Naive thymus-derived CD8-positive, alpha-beta T cell (primary cell): ENCODE data around the gene KLK1. TPM values are rescaled to one million over a fixed set of nuclear protein-coding genes. Genes with fewer than 3 reads are reported as not detected.
"Not testable (repeated sequence)": the region's sequence is repeated elsewhere in the genome, so short reads cannot be mapped to it uniquely, and the experiment has no call there.

Source experiments
- ATAC-seq, 2 donors: fragments of 150-1000 bp; cut with Tn5 transposase in 1 of 2; sonication (Bioruptor Pico), chemical (Tn5 transposase) in 1 of 2; 1 replicate in 1 of 2; 2 replicates in 1 of 2; pipeline ENCODE4 v1.10.0; 2021; ENCODE audit warnings: mild to moderate bottlenecking in 2 of 2, moderate library complexity in 2 of 2
- POLR2A ChIA-PET: fragments of 350-600 bp; sonication (Branson Sonifier 250); formaldehyde crosslinking; loops from one replicate; lab custom pipeline; 2021; ENCODE audit warnings: antibody characterized with exemption; lab: Charles Lee
- DNase-seq, 10 donors: peaks; one replicate each; pipeline versions ENCODE4 v3.0.0 to v3.0.0-alpha.2; 2020 to 2022
- H3K27ac Mint-ChIP-seq, 10 donors: one replicate each; pipeline ENCODE4 v1.8.0; 2020 to 2022; ENCODE audit warnings: mild to moderate bottlenecking in 10 of 10, mixed read lengths in 10 of 10, moderate library complexity in 4 of 10, inconsistent platforms in 1 of 10
- H3K27me3 Mint-ChIP-seq, 5 donors: one replicate each; pipeline ENCODE4 v1.8.0; 2021 to 2022; ENCODE audit warnings: mixed read lengths in 5 of 5
- H3K36me3 Mint-ChIP-seq, 3 donors: one replicate each; pipeline ENCODE4 v1.8.0; 2020 to 2022; ENCODE audit warnings: mixed read lengths in 3 of 3, mild to moderate bottlenecking in 2 of 3, inconsistent platforms in 1 of 3
- H3K4me1 Mint-ChIP-seq, 4 donors: one replicate each; pipeline ENCODE4 v1.8.0; 2021 to 2022; ENCODE audit warnings: mixed read lengths in 4 of 4
- H3K4me3 Mint-ChIP-seq, 10 donors: one replicate each; pipeline ENCODE4 v1.8.0; 2020 to 2022; ENCODE audit warnings: mild to moderate bottlenecking in 10 of 10, mixed read lengths in 10 of 10, moderate library complexity in 6 of 10, inconsistent platforms in 1 of 10
- H3K9me3 Mint-ChIP-seq, 9 donors: one replicate each; pipeline ENCODE4 v1.8.0; 2020 to 2022; ENCODE audit warnings: mixed read lengths in 9 of 9, mild to moderate bottlenecking in 3 of 9, inconsistent platforms in 1 of 9, moderate library complexity in 1 of 9
- polyA plus RNA-seq, 3 donors: library from polyadenylated mRNA; unstranded; fragments of 300-500 nt; fragmentation: Illumina TruSeq; gene quantifications; one replicate each; pipeline ENCODE4 v1.2.3, GENCODE V29; 2021
- total RNA-seq, 8 experiments: library from RNA in 2 of 8; stranded (reverse) in 2 of 8; gene quantifications; one replicate each; pipeline ENCODE4 v1.2.3 and lab custom pipeline; 2021 to 2026

KLK1 gene
- total and polyA plus RNA-seq, 5 experiments from 2014 or later, result not detected

- peaks cover 43 to 91% (median 81%) of the 10 kb centered on the region in 5 donors for H3K27me3 Mint-ChIP-seq
- peaks cover 21 to 38% (median 29%) of the 10 kb centered on the region in 4 donors for H3K4me1 Mint-ChIP-seq
- H3K9me3 Mint-ChIP-seq, result peaks cover 0 to 3% (median 0%) of the 10 kb centered on the region in 9 donors
- peak overlapping the region in 2 of 10 donors; percentile 1 to 73 for H3K27ac Mint-ChIP-seq
- H3K36me3 Mint-ChIP-seq, result peaks cover 0 to 4% (median 0%) of the 10 kb centered on the region in 3 donors
- DNase-seq, result peak in 1 of 10 donors; percentile 44
- ATAC-seq, result peak in 1 of 2 donors; percentile 43
- POLR2A ChIA-PET, result no interaction called here
- H3K4me3 Mint-ChIP-seq, result peak overlapping the region in 8 of 10 donors; percentile 26 to 66 (median 46)
Observed at GRCh38 chr19:50820086-50820485, 3.5 kb downstream of the KLK1 start.

- POLR2A ChIA-PET, result no interaction called here
- Mint-ChIP-seq H3K4me3 (peak overlapping the region in 4 of 10 donors; percentile 30 to 66 (median 56)), H3K9me3 (peaks cover 0 to 3% (median 0%) of the 10 kb centered on the region in 9 donors)
Observed at GRCh38 chr19:50819636-50820035, 4.0 kb downstream of the KLK1 start.

GRCh38 chr19:50818859-50819472 is 4.6 kb downstream of the KLK1 start:
- peaks cover 47 to 97% (median 83%) of the 10 kb centered on the region in 5 donors for H3K27me3 Mint-ChIP-seq
- POLR2A ChIA-PET, result no interaction called here
- ATAC-seq (no peak), DNase-seq (no peak)
- H3K9me3 Mint-ChIP-seq, result peaks cover 0 to 3% (median 0%) of the 10 kb centered on the region in 9 donors
- peaks cover 21 to 38% (median 29%) of the 10 kb centered on the region in 4 donors for H3K4me1 Mint-ChIP-seq
- H3K36me3 Mint-ChIP-seq, result peaks cover 0 to 4% (median 0%) of the 10 kb centered on the region in 3 donors
- H3K4me3 Mint-ChIP-seq, result peak overlapping the region in 9 of 10 donors; percentile 47 to 79 (median 67)
- peak overlapping the region in 1 of 10 donors; percentile 14 for H3K27ac Mint-ChIP-seq

More at GRCh38 chr19:50819636-50820035, 4.0 kb downstream of the KLK1 start:
- Mint-ChIP-seq H3K36me3 (peaks cover 0 to 4% (median 0%) of the 10 kb centered on the region in 3 donors), H3K27ac (no peak overlapping the region), H3K4me1 (peaks cover 21 to 38% (median 29%) of the 10 kb centered on the region in 4 donors), H3K27me3 (peaks cover 46 to 91% (median 83%) of the 10 kb centered on the region in 5 donors)
- ATAC-seq (no peak), DNase-seq (peak in 1 of 10 donors; percentile 6)

GRCh38 chr19:50817941-50818858 is 5.4 kb downstream of the KLK1 start:
- peak; percentile 42 to 47 for ATAC-seq
- peak overlapping the region in 9 of 10 donors; percentile 47 to 79 (median 67) for H3K4me3 Mint-ChIP-seq
- peaks cover 0 to 4% (median 0%) of the 10 kb centered on the region in 3 donors for H3K36me3 Mint-ChIP-seq
- H3K9me3 Mint-ChIP-seq, result peaks cover 0 to 3% (median 0%) of the 10 kb centered on the region in 9 donors
- peaks cover 21 to 38% (median 29%) of the 10 kb centered on the region in 4 donors for H3K4me1 Mint-ChIP-seq
- H3K27ac Mint-ChIP-seq, result peak overlapping the region in 1 of 10 donors; percentile 62
- POLR2A ChIA-PET, result no interaction called here
- peaks cover 47 to 92% (median 78%) of the 10 kb centered on the region in 5 donors for H3K27me3 Mint-ChIP-seq
- peak in 3 of 10 donors; percentile 21 to 44 (median 21) for DNase-seq

- ATAC-seq (no peak), DNase-seq (no peak)
- Mint-ChIP-seq H3K27ac (no peak overlapping the region), H3K9me3 (peaks cover 0 to 3% (median 0%) of the 10 kb centered on the region in 9 donors), H3K27me3 (peaks cover 29 to 64% (median 56%) of the 10 kb centered on the region in 5 donors), H3K4me3 (no peak overlapping the region), H3K4me1 (peaks cover 15 to 27% (median 22%) of the 10 kb centered on the region in 4 donors), H3K36me3 (peaks cover 0 to 1% (median 0%) of the 10 kb centered on the region in 3 donors)
- POLR2A ChIA-PET, result no interaction called here
Observed at GRCh38 chr19:50815439-50815838, 8.1 kb downstream of the KLK1 start.

GRCh38 chr19:50814883-50815282 is 8.7 kb downstream of the KLK1 start:
- Mint-ChIP-seq H3K36me3 (no peaks in the 10 kb centered on the region), H3K9me3 (peaks cover 0 to 3% (median 0%) of the 10 kb centered on the region in 9 donors), H3K4me3 (no peak overlapping the region), H3K4me1 (peaks cover 11 to 22% (median 17%) of the 10 kb centered on the region in 4 donors), H3K27me3 (peaks cover 24 to 58% (median 50%) of the 10 kb centered on the region in 5 donors), H3K27ac (no peak overlapping the region)
- POLR2A ChIA-PET, result no interaction called here
- DNase-seq, result no peak
- no peak for ATAC-seq

- no peak for ATAC-seq
- Mint-ChIP-seq H3K4me3 (no peak overlapping the region), H3K27ac (peak overlapping the region in 1 of 10 donors; percentile 15)
Observed at GRCh38 chr19:50812474-50812873, 11.1 kb downstream of the KLK1 start.

GRCh38 chr19:50811622-50812238 is 11.9 kb downstream of the KLK1 start:
- H3K9me3 Mint-ChIP-seq, H3K36me3 Mint-ChIP-seq, ATAC-seq, POLR2A ChIA-PET, H3K4me3 Mint-ChIP-seq, H3K4me1 Mint-ChIP-seq, DNase-seq: not testable (repeated sequence)
- Mint-ChIP-seq H3K27me3 (peaks cover 12 to 27% (median 25%) of the 10 kb centered on the region in 5 donors), H3K27ac (peak overlapping the region in 1 of 10 donors; percentile 74)

More at GRCh38 chr19:50812474-50812873, 11.1 kb downstream of the KLK1 start:
- H3K36me3 Mint-ChIP-seq, result no peaks in the 10 kb centered on the region
- DNase-seq, result no peak
- H3K9me3 Mint-ChIP-seq, result no peaks in the 10 kb centered on the region
- H3K27me3 Mint-ChIP-seq, result peaks cover 12 to 34% (median 31%) of the 10 kb centered on the region in 5 donors
- POLR2A ChIA-PET, result no interaction called here
- H3K4me1 Mint-ChIP-seq, result peaks cover under 1 to 4% (median 2%) of the 10 kb centered on the region in 4 donors

GRCh38 chr19:50808856-50809255 is 14.7 kb downstream of the KLK1 start:
- Mint-ChIP-seq H3K9me3 (no peaks in the 10 kb centered on the region), H3K4me1 (peaks cover 12 to 25% (median 16%) of the 10 kb centered on the region in 4 donors), H3K27ac (no peak overlapping the region), H3K27me3 (peaks cover 0 to 10% (median 3%) of the 10 kb centered on the region in 5 donors), H3K36me3 (no peaks in the 10 kb centered on the region), H3K4me3 (no peak overlapping the region)
- DNase-seq (no peak), ATAC-seq (no peak)
- POLR2A ChIA-PET, result no interaction called here

- POLR2A ChIA-PET, result interaction anchor here (0.7 to 2.5 kb wide), 12 partner anchors 12 to 875 kb away, joined by 3 to 18 read pairs (median 4); partner anchors contain the start of genes JOSD2, NR1H2, NUP62 and POLD1
- H3K27me3 Mint-ChIP-seq, result no peaks in the 10 kb centered on the region
- peak; percentile 95 to 96 for ATAC-seq
- H3K9me3 Mint-ChIP-seq, result no peaks in the 10 kb centered on the region
- H3K4me1 Mint-ChIP-seq, result peaks cover 24 to 47% (median 40%) of the 10 kb centered on the region in 4 donors
- H3K36me3 Mint-ChIP-seq, result peaks cover 0 to 20% (median 5%) of the 10 kb centered on the region in 3 donors
- peak; percentile 92 to 100 (median 98) for DNase-seq
- H3K27ac Mint-ChIP-seq, result peak overlapping the region; percentile 99 to 100 (median 100)
- peak overlapping the region; percentile 89 to 100 (median 99) for H3K4me3 Mint-ChIP-seq
Observed at GRCh38 chr19:50804420-50805272, 18.9 kb downstream of the KLK1 start.
